Lung (tissue), 12 donors: Measurements from ENCODE around the gene SLC25A33. TPM values are rescaled to one million over a fixed set of nuclear protein-coding genes. Genes with fewer than 3 reads are reported as not detected.

Experiments
- ATAC-seq: fragments of 200-7000 bp; cut with Tn5 transposase; one replicate; pipeline ENCODE4 v1.9.1; 2020; ENCODE audit warnings: moderate number of reproducible peaks; ENCODE audit not compliant: insufficient read depth, low FRiP score
- DNase-seq, 3 donors: peaks; one replicate each; pipeline ENCODE4 v3.0.0-alpha.2; 2013 to 2017
- H3K27ac ChIP-seq, 2 donors: one replicate each; pipeline ENCODE4 v1.5.1; 2013; ENCODE audit warnings: mild to moderate bottlenecking in 2 of 2, moderate library complexity in 2 of 2, control low read depth in 1 of 2, inconsistent platforms in 1 of 2, low read depth in 1 of 2, low read length in 1 of 2
- H3K27me3 ChIP-seq, 3 donors: one replicate each; pipeline ENCODE4 v1.5.1; 2013; ENCODE audit warnings: low read length in 2 of 3; ENCODE audit not compliant: control insufficient read depth in 3 of 3, insufficient read depth in 3 of 3
- H3K36me3 ChIP-seq, 4 donors: one replicate each; pipeline ENCODE4 v1.5.1; 2013; ENCODE audit warnings: low read length in 4 of 4, mild to moderate bottlenecking in 1 of 4, moderate library complexity in 1 of 4; ENCODE audit not compliant: control insufficient read depth in 4 of 4, insufficient read depth in 4 of 4
- H3K4me1 ChIP-seq, 5 donors: one replicate each; pipeline ENCODE4 v1.5.1; 2013; ENCODE audit warnings: low read length in 5 of 5, mild to moderate bottlenecking in 2 of 5, moderate library complexity in 1 of 5; ENCODE audit not compliant: control insufficient read depth in 5 of 5, insufficient read depth in 5 of 5
- H3K4me3 ChIP-seq: one replicate; pipeline ENCODE4 v1.5.1; 2013; ENCODE audit warnings: mild to moderate bottlenecking, control low read depth, moderate library complexity
- H3K9ac ChIP-seq, 2 donors: one replicate each; pipeline ENCODE4 v1.5.1; 2013; ENCODE audit warnings: low read length in 2 of 2, control low read depth in 1 of 2; ENCODE audit not compliant: insufficient read depth in 1 of 2
- H3K9me3 ChIP-seq, 4 donors: one replicate each; pipeline ENCODE4 v1.5.1; 2013; ENCODE audit warnings: low read length in 3 of 4, mild to moderate bottlenecking in 1 of 4, moderate library complexity in 1 of 4; ENCODE audit not compliant: control insufficient read depth in 4 of 4, insufficient read depth in 3 of 4
- WGBS, 2 donors: extraction: QIAGEN DNeasy Blood & Tissue Kit; methylation state at CpG; one replicate each; pipeline ENCODE4 v1.1.7; 2013; 5-methylcytosine and 5-hydroxymethylcytosine counted together
- polyA plus RNA-seq, 2 donors: library from polyadenylated mRNA; stranded (reverse); fragments of 200-250 nt; gene quantifications; one replicate each; pipeline ENCODE4 v1.2.1, GENCODE V29; 2013
- total RNA-seq, 2 donors: library from RNA; depleted of rRNA in 1 of 2; stranded (reverse); fragments of >200 nt in 1 of 2; gene quantifications; one replicate each; pipeline ENCODE4 v1.2.1, GENCODE V29; 2014 to 2021
- TF ChIP-seq, protein P1 (sequence below): IDR thresholded peaks from 2 replicates; pipeline ENCODE4 v1.5.1; 2012; ENCODE audit warnings: mild to moderate bottlenecking; ENCODE audit errors: control extremely low read depth, extremely low read depth
- donor health status: control.
- donor health status: control.
- donor health status: Bipolar disorder and iron deficiency.
- donor health status: healthy.
- donor health status: DM: yes; HTN: yes; CAD: no.

Gene SLC25A33
- total and polyA plus RNA-seq, 4 donors = 3.2 to 5.2 (median 4.5) TPM

DNA sequence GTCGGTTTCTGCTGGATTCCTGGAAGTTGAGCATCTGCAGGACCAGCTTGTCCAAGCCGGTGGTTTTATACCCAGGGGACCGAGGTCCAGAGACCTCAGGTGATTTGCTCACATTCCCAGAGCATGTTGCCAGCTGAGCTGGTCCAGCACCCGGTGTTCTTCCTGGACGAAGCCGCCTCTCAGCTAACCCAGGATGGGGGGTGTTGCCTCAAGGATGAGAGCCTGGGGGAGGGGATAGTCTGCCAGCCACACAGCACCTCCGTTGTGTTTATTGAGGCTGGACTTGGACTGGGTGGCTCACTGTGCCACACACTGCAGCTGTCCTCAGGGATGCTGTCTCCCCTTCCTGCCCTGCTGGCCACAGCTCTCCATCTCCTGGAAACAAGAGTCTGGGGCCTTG is 50.9 kb downstream of the SLC25A33 start:
- H3K4me3 ChIP-seq = no peak overlapping the region
- no peak for DNase-seq
- peak overlapping the region in 1 of 2 donors; percentile 68 for H3K9ac ChIP-seq
- H3K4me1 ChIP-seq = peaks cover 13 to 48% (median 26%) of the 10 kb centered on the region in 5 donors
- no peaks in the 10 kb centered on the region for H3K9me3 ChIP-seq
- no peak overlapping the region for H3K27ac ChIP-seq
- TF ChIP-seq, protein P1, sequence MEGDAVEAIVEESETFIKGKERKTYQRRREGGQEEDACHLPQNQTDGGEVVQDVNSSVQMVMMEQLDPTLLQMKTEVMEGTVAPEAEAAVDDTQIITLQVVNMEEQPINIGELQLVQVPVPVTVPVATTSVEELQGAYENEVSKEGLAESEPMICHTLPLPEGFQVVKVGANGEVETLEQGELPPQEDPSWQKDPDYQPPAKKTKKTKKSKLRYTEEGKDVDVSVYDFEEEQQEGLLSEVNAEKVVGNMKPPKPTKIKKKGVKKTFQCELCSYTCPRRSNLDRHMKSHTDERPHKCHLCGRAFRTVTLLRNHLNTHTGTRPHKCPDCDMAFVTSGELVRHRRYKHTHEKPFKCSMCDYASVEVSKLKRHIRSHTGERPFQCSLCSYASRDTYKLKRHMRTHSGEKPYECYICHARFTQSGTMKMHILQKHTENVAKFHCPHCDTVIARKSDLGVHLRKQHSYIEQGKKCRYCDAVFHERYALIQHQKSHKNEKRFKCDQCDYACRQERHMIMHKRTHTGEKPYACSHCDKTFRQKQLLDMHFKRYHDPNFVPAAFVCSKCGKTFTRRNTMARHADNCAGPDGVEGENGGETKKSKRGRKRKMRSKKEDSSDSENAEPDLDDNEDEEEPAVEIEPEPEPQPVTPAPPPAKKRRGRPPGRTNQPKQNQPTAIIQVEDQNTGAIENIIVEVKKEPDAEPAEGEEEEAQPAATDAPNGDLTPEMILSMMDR = no peak
- 78 to 82% methylated on average over 7 of the region's 7 CpGs for WGBS, 2 donors
- no peak for ATAC-seq
- H3K36me3 ChIP-seq = peaks cover 0 to 2% (median 0%) of the 10 kb centered on the region in 4 donors
- no peaks in the 10 kb centered on the region for H3K27me3 ChIP-seq

DNA sequence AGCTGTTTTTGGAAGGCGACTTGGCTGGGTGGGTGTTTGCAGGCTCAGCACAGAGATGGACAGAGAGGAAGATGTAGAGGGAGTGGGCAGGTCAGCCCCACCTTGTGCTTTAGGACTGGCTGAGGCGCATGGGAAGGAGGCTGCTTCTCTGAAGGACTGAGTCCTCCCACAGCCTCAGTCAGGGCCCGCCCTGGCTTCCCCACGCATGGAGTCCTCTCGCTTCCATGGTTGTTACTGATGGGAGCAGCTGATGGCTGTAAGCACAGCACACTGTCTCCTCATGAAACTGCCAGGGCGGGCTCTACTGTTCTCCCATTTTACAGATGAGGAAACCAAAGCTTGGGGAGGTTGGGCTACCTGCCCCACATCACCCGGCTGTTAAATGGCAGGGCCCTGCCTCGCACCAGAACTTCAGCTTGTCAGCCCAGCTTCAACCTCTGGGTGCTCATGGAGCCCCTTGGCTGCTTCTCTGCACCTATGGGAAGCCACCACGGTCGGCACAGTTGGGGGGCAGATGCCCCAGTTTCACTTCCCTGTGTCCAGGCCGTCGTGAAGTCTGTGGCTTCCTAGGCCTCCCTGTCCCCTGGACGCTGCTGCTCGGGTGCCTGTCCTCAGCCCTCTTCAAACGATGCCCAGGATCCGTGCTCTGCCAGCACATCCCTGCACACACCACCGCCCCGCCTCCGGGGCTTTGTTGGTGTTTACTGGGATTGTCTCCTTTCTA is 51.8 kb downstream of the SLC25A33 start:
- H3K4me1 ChIP-seq = peaks cover 14 to 55% (median 26%) of the 10 kb centered on the region in 5 donors
- 82 to 86% methylated on average over 19 of the region's 19 CpGs for WGBS, 2 donors
- no peaks in the 10 kb centered on the region for H3K27me3 ChIP-seq
- no peaks in the 10 kb centered on the region for H3K9me3 ChIP-seq
- no peak overlapping the region for H3K9ac ChIP-seq
- ATAC-seq = no peak
- H3K27ac ChIP-seq = no peak overlapping the region
- H3K36me3 ChIP-seq = no peaks in the 10 kb centered on the region
- TF ChIP-seq, protein P1 = no peak
- H3K4me3 ChIP-seq = no peak overlapping the region
- DNase-seq = no peak

DNA sequence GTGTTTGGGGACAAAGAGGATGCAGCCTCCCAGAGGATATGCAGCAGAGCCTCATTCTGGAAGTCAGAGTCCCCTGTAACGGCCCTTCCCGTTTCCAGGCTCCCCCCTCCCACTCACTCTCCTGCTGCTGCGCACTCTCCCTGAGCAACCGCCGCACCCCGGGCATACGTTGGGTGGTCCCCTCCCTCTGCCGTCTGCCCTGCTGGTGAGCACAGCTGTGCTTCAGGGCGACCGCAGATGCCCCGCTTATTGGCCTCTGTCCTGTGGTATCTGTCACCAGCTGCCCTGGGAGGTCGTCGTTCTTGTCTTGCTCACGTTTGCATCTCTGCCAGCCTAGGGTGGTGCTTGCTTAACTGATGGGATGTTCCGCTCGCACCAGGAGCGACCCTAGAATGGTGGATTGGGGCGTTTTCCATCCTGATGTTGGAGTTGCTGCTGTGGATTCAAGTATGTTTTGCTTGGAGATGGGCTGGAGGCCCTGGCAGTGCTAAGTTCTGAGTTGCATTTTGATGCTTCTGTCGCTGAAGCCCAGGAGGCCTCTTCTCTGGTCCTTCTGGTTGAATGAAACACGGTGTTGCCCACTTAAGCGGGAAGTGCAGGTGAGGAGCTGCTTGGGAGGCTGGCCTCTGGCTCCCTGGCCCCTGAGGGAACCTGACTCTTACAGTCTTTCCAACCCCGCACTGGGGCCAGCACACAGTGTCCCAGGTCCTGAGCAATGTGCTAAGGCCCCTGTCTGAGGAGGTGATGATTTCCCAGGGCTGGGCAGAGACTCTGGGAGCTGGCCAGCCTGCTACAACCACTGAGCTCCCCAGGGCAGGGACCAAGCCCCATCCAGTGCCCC is 52.6 kb downstream of the SLC25A33 start:
- ATAC-seq (no peak), DNase-seq (no peak)
- no peaks in the 10 kb centered on the region for H3K9me3 ChIP-seq
- 79 to 81% methylated on average over 22 of the region's 22 CpGs for WGBS, 2 donors
- no peak overlapping the region for H3K4me3 ChIP-seq
- no peaks in the 10 kb centered on the region for H3K27me3 ChIP-seq
- H3K4me1 ChIP-seq = peaks cover 17 to 62% (median 28%) of the 10 kb centered on the region in 5 donors
- no peaks in the 10 kb centered on the region for H3K36me3 ChIP-seq
- TF ChIP-seq, protein P1 = no peak
- no peak overlapping the region for H3K9ac ChIP-seq
- no peak overlapping the region for H3K27ac ChIP-seq
